ENCODE results near the gene MFAP5. TPM values are rescaled to one million over a fixed set of nuclear protein-coding genes. Genes with fewer than 3 reads are reported as not detected.

MFAP5 gene
- total RNA-seq, 1 experiment from 2014 or later, result 18.9 TPM

GRCh38 chr12:8648576-8649205, 13.9 kb downstream of the MFAP5 start:
- POLR2A ChIA-PET (ENCODE audit: unreplicated experiment), result no interaction called here
- no TSS peak for BruUV-seq (replicated peaks)

GRCh38 chr12:8647968-8648367, 14.7 kb downstream of the MFAP5 start:
- H3F3A ChIP-seq (ENCODE audit: insufficient read depth, low read depth), result no peaks in the 10 kb centered on the region
- no peaks in the 10 kb centered on the region for H3K36me3 ChIP-seq (ENCODE audit: low read depth)
- H3K9me2 ChIP-seq (ENCODE audit: insufficient read depth), result no peaks in the 10 kb centered on the region
- no peaks in the 10 kb centered on the region for H3K4me1 ChIP-seq (replicated peaks; ENCODE audit: insufficient read depth)
- DNase-seq, result no peak
- ChIA-PET POLR2A (ENCODE audit: unreplicated experiment) (no interaction called here), CTCF (no interaction called here)
- no peaks in the 10 kb centered on the region for H3K79me2 ChIP-seq (ENCODE audit: low read depth)
- H2AFZ ChIP-seq, result no peak overlapping the region
- H3K9me3 ChIP-seq (ENCODE audit: insufficient read depth, low read depth), result no peaks in the 10 kb centered on the region
- H3K4me2 ChIP-seq, result no peak overlapping the region
- no peaks in the 10 kb centered on the region for H4K20me1 ChIP-seq (ENCODE audit: insufficient read depth)
- intact Hi-C loops (cut with micrococcal nuclease; ENCODE audit: unreplicated experiment), result no loop called here
- TF ChIP-seq EZH2 (IDR thresholded peaks at IDR 0.05; ENCODE audit: low read depth) (no peak), CTCF (conservative IDR thresholded peaks at IDR 0.05) (no peak)
- no peak overlapping the region for H3K4me3 ChIP-seq
- BruUV-seq (replicated peaks), result no TSS peak
- no peaks in the 10 kb centered on the region; the same call in 1 of the 2 replicates for H3K27me3 ChIP-seq (ENCODE audit: insufficient read depth, low read depth)
- H3K27ac ChIP-seq, result no peak overlapping the region

More at GRCh38 chr12:8648576-8649205, 13.9 kb downstream of the MFAP5 start:
- no peaks in the 10 kb centered on the region; the same call in 1 of the 2 replicates for H3K27me3 ChIP-seq (ENCODE audit: insufficient read depth, low read depth)
- DNase-seq, result no peak
- H3K36me3 ChIP-seq (ENCODE audit: low read depth), result no peaks in the 10 kb centered on the region
- H4K20me1 ChIP-seq (ENCODE audit: insufficient read depth), result no peaks in the 10 kb centered on the region
- CTCF ChIA-PET, result no interaction called here
- H2AFZ ChIP-seq, result no peak overlapping the region
- H3K9me2 ChIP-seq (ENCODE audit: insufficient read depth), result no peaks in the 10 kb centered on the region
- no peaks in the 10 kb centered on the region for H3F3A ChIP-seq (ENCODE audit: insufficient read depth, low read depth)
- H3K79me2 ChIP-seq (ENCODE audit: low read depth), result no peaks in the 10 kb centered on the region
- H3K4me3 ChIP-seq, result no peak overlapping the region
- TF ChIP-seq EZH2 (IDR thresholded peaks at IDR 0.05; ENCODE audit: low read depth), result no peak
- no peak for TF ChIP-seq CTCF (conservative IDR thresholded peaks at IDR 0.05)
- no peak overlapping the region for H3K27ac ChIP-seq
- intact Hi-C loops (cut with micrococcal nuclease; ENCODE audit: unreplicated experiment), result no loop called here
- no peaks in the 10 kb centered on the region for H3K9me3 ChIP-seq (ENCODE audit: insufficient read depth, low read depth)
- H3K4me1 ChIP-seq (replicated peaks; ENCODE audit: insufficient read depth), result no peaks in the 10 kb centered on the region
- H3K4me2 ChIP-seq, result no peak overlapping the region

GRCh38 chr12:8644345-8645248, 18.0 kb downstream of the MFAP5 start:
- no peaks in the 10 kb centered on the region; the same call in 1 of the 2 replicates for H3K27me3 ChIP-seq (ENCODE audit: insufficient read depth, low read depth)
- H3K4me3 ChIP-seq, result no peak overlapping the region
- ChIA-PET POLR2A (ENCODE audit: unreplicated experiment) (interaction anchor here (0.6 kb wide), 1 partner anchor 451 kb away, joined by 4 read pairs; no protein-coding TSS in a partner anchor), CTCF (no interaction called here)
- no peak overlapping the region; the same call in 1 of the 2 replicates for H2AFZ ChIP-seq
- no peaks in the 10 kb centered on the region for H3K4me1 ChIP-seq (replicated peaks; ENCODE audit: insufficient read depth)
- H3F3A ChIP-seq (ENCODE audit: insufficient read depth, low read depth), result no peaks in the 10 kb centered on the region
- intact Hi-C loops (cut with micrococcal nuclease; ENCODE audit: unreplicated experiment), result no loop called here
- peak in 1 of 2 experiments; percentile 4 for DNase-seq
- no peaks in the 10 kb centered on the region for H3K9me3 ChIP-seq (ENCODE audit: insufficient read depth, low read depth)
- BruUV-seq (replicated peaks), result no TSS peak
- no peak overlapping the region for H3K4me2 ChIP-seq
- H3K36me3 ChIP-seq (ENCODE audit: low read depth), result no peaks in the 10 kb centered on the region
- no peaks in the 10 kb centered on the region for H3K9me2 ChIP-seq (ENCODE audit: insufficient read depth)
- H3K79me2 ChIP-seq (ENCODE audit: low read depth), result no peaks in the 10 kb centered on the region
- no peak overlapping the region for H3K27ac ChIP-seq
- H4K20me1 ChIP-seq (ENCODE audit: insufficient read depth), result no peaks in the 10 kb centered on the region
- no peak for TF ChIP-seq EZH2 (IDR thresholded peaks at IDR 0.05; ENCODE audit: low read depth)
- TF ChIP-seq CTCF (conservative IDR thresholded peaks at IDR 0.05), result no peak

Data from PC-9 (cell line).